ENCODE measurements around the gene HYKK. TPM values are rescaled to one million over a fixed set of nuclear protein-coding genes. Genes with fewer than 3 reads are reported as not detected.

The HYKK gene
- total and polyA plus RNA-seq, 9 of the 15 experiments (the other 6 are each of a cell fraction or from before 2014, with no cell fraction given) = 1.9 to 6.1 (median 4.3) TPM

- TF ChIP-seq POLR2G (IDR thresholded peaks at IDR 0.05; ENCODE audit: low read depth, low read length) (peak; percentile 93), CBX2 (IDR thresholded peaks at IDR 0.05; ENCODE audit: insufficient read depth, low read length, poor library complexity, severe bottlenecking) (no peak), ZFPM2 (CRISPR knock-in tag; IDR thresholded peaks at IDR 0.05) (no peak), ZNF717 (CRISPR knock-in tag; IDR thresholded peaks at IDR 0.05) (no peak), ZKSCAN8 (CRISPR knock-in tag; IDR thresholded peaks at IDR 0.05) (no peak), ZNF507 (tag; conservative IDR thresholded peaks at IDR 0.05) (no peak), ZNF431 (CRISPR knock-in tag; IDR thresholded peaks at IDR 0.05) (no peak), MXD1 (CRISPR knock-in tag; IDR thresholded peaks at IDR 0.05; ENCODE audit: borderline replicate concordance, poor library complexity, severe bottlenecking) (no peak), ZNF668 (CRISPR knock-in tag; IDR thresholded peaks at IDR 0.05) (no peak), ARID1B (IDR thresholded peaks at IDR 0.05) (no peak), ZNF277 (CRISPR knock-in tag; IDR thresholded peaks at IDR 0.05; ENCODE audit: borderline replicate concordance) (no peak), ETS1 (conservative IDR thresholded peaks at IDR 0.05; ENCODE audit: control insufficient read depth, low read depth, low read length) (no peak), GATA2 (CRISPR knock-in tag; IDR thresholded peaks at IDR 0.05) (no peak), DEAF1 (CRISPR knock-in tag; IDR thresholded peaks at IDR 0.05) (no peak)
Observed at GRCh38 chr15:78540141-78540870, 32.9 kb downstream of the HYKK start, which contains the start of gene PSMA4 (continued).
